A549 (cell line): ENCODE results near the gene DOCK1. TPM values are rescaled to one million over a fixed set of nuclear protein-coding genes. Genes with fewer than 3 reads are reported as not detected.

Experiments used
- ATAC-seq, 2 experiments: fragments of 200-7000 bp in 1 of 2; fragments of >200 bp in 1 of 2; cut with Nextera tagmentation in 1 of 2; cut with Tn5 transposase in 1 of 2; 3 replicates each; pipeline versions ENCODE4 v1.8.0 to v1.9.1; 2018 to 2020; ENCODE audit warnings: mild to moderate bottlenecking in 1 of 2, moderate library complexity in 1 of 2
- CTCF ChIA-PET: fragments of 300-600 bp; sonication (Branson Sonifier 250); formaldehyde crosslinking; extraction: SDS; loops from one replicate; lab custom pipeline; 2021; ENCODE audit warnings: antibody characterized with exemption, inconsistent platforms; lab: Yijun Ruan, JAX
- POLR2A ChIA-PET: fragments of 350-600 bp; formaldehyde crosslinking; extraction: SDS; loops from one replicate; lab custom pipeline; 2021; ENCODE audit warnings: antibody characterized with exemption, inconsistent platforms; lab: Yijun Ruan, JAX
- DNase-seq, 2 experiments: peaks; one replicate each; pipeline versions ENCODE4 v3.0.0 to v3.0.0-alpha.2; 2011 to 2016; ENCODE audit warnings: low read depth in 1 of 2, low spot score in 1 of 2
- FAIRE-seq: peaks from 2 replicates; lab custom pipeline; 2011; peaks lifted over from hg19 to GRCh38; lab: Jason Lieb, UNC
- H3K27ac ChIP-seq, 2 experiments: fragments of >200 bp; sonication (Bioruptor Twin); formaldehyde crosslinking; 3 replicates each; pipeline ENCODE4 v1.5.1; 2016 to 2017
- H3K4me1 ChIP-seq: fragments of >200 bp; sonication (Bioruptor Twin); formaldehyde crosslinking; 3 replicates; pipeline ENCODE4 v1.6.1; 2016
- H3K4me2 ChIP-seq: fragments of >200 bp; sonication (Bioruptor Twin); formaldehyde crosslinking; 3 replicates; pipeline ENCODE4 v1.6.1; 2016
- H3K4me3 ChIP-seq: fragments of >200 bp; sonication (Bioruptor Twin); formaldehyde crosslinking; 3 replicates; pipeline ENCODE4 v1.5.1; 2016
- H3K9me3 ChIP-seq: fragments of >200 bp; sonication (Bioruptor Twin); formaldehyde crosslinking; 3 replicates; pipeline ENCODE4 v1.6.1; 2016
- CBX2 ChIP-seq: fragments of 200-600 bp; sonication (generic); IDR thresholded peaks from 2 replicates; pipeline ENCODE4 v1.6.1; 2016; ENCODE audit warnings: low read depth, mild to moderate bottlenecking, borderline replicate concordance
- CBX8 ChIP-seq: fragments of 200-600 bp; sonication (generic); IDR thresholded peaks from 2 replicates; pipeline ENCODE4 v1.6.1; 2016
- CHD4 ChIP-seq: fragments of 200-600 bp; sonication (generic); IDR thresholded peaks from 2 replicates; pipeline ENCODE4 v1.6.1; 2016; ENCODE audit warnings: antibody characterized with exemption, mild to moderate bottlenecking, borderline replicate concordance
- CTCF ChIP-seq: fragments of >200 bp; sonication (Bioruptor Twin); formaldehyde crosslinking; IDR thresholded peaks from 3 replicates; pipeline ENCODE4 v1.5.1; 2016
- EHMT2 ChIP-seq: fragments of 200-600 bp; sonication (generic); IDR thresholded peaks from 2 replicates; pipeline ENCODE4 v1.6.1; 2016; ENCODE audit warnings: antibody characterized with exemption, low read depth, mild to moderate bottlenecking, moderate library complexity
- ELK1 ChIP-seq: fragments of 150-350 bp; IDR thresholded peaks from 2 replicates; pipeline ENCODE4 v1.6.1; 2014; ENCODE audit warnings: low read depth, mild to moderate bottlenecking, low read length
- EP300 ChIP-seq, 2 experiments: fragments of >200 bp; sonication (Bioruptor Twin); formaldehyde crosslinking; IDR thresholded peaks; 2 replicates in 1 of 2; 3 replicates in 1 of 2; pipeline ENCODE4 v1.6.1; 2016 to 2017
- GATA3 ChIP-seq: IDR thresholded peaks from 2 replicates; pipeline ENCODE4 v1.6.1; 2012; ENCODE audit warnings: borderline replicate concordance
- HOXA7 ChIP-seq: fragments of 250-450 bp; sonication (Bioruptor Pico); IDR thresholded peaks from 2 replicates; pipeline ENCODE4 v1.5.0; 2020; ENCODE audit warnings: mild to moderate bottlenecking, moderate library complexity
- JUN ChIP-seq, 2 experiments: fragments of >200 bp; sonication (Bioruptor Twin); formaldehyde crosslinking; IDR thresholded peaks; 2 replicates in 1 of 2; 3 replicates in 1 of 2; pipeline ENCODE4 v1.6.1; 2016 to 2017
- KDM5A ChIP-seq: fragments of 200-600 bp; sonication (generic); IDR thresholded peaks from 2 replicates; pipeline ENCODE4 v1.6.1; 2016; ENCODE audit warnings: antibody characterized with exemption, mild to moderate bottlenecking
- MYC ChIP-seq: IDR thresholded peaks from 2 replicates; pipeline ENCODE4 v1.6.1; 2012; ENCODE audit warnings: mild to moderate bottlenecking, inconsistent platforms, low read length, improper control_type of control experiment, borderline replicate concordance
- PHF8 ChIP-seq: fragments of 200-600 bp; sonication (generic); IDR thresholded peaks from 2 replicates; pipeline ENCODE4 v1.6.1; 2016; ENCODE audit warnings: low read depth, mild to moderate bottlenecking, antibody characterized with exemption, moderate library complexity, borderline replicate concordance
- POLR2AphosphoS2 ChIP-seq: conservative IDR thresholded peaks from 2 replicates; pipeline ENCODE4 v1.6.1; 2012; ENCODE audit warnings: low read length, improper control_type of control experiment, inconsistent platforms
- RAD21 ChIP-seq, 2 experiments: fragments of >200 bp in 1 of 2; sonication (Bioruptor Twin) in 1 of 2; formaldehyde crosslinking in 1 of 2; IDR thresholded peaks in 1 of 2; conservative IDR thresholded peaks in 1 of 2; 2 replicates in 1 of 2; 3 replicates in 1 of 2; pipeline ENCODE4 v1.6.1; 2012 to 2018; ENCODE audit warnings: inconsistent platforms in 1 of 2
- RARB ChIP-seq: fragments of 250-450 bp; sonication (Bioruptor Pico); IDR thresholded peaks from 2 replicates; pipeline ENCODE4 v1.8.0; 2021; ENCODE audit warnings: mild to moderate bottlenecking, moderate library complexity
- RFX5 ChIP-seq: fragments of 450-650 bp; IDR thresholded peaks from 2 replicates; pipeline ENCODE4 v1.7.1; 2014; ENCODE audit warnings: antibody characterized with exemption, mild to moderate bottlenecking, moderate library complexity
- RNF2 ChIP-seq: fragments of 200-600 bp; sonication (generic); IDR thresholded peaks from 2 replicates; pipeline ENCODE4 v1.6.1; 2016; ENCODE audit warnings: low read depth, mild to moderate bottlenecking, antibody characterized with exemption, moderate library complexity, borderline replicate concordance
- SREBF2 ChIP-seq: fragments of 450-650 bp; IDR thresholded peaks from 2 replicates; pipeline ENCODE4 v1.6.1; 2014; ENCODE audit warnings: mild to moderate bottlenecking, moderate library complexity
- ZC3H11A ChIP-seq: fragments of 450-650 bp; IDR thresholded peaks from 2 replicates; pipeline ENCODE4 v1.6.1; 2014; ENCODE audit warnings: antibody characterized with exemption, mild to moderate bottlenecking
- WGBS: methylation state at CpG from one replicate; pipeline ENCODE4 v1.1.6; 2017; ENCODE audit errors: missing lambda C conversion rate; 5-methylcytosine and 5-hydroxymethylcytosine counted together
- polyA plus RNA-seq, 4 experiments: library from polyadenylated mRNA; depleted of rRNA in 3 of 4; stranded (reverse); fragments of >200 nt; fragmentation: RNase III in 1 of 4; extraction: RNeasy Plus Mini Kit Qiagen cat#74134 plus additional on column Dnase treatment in 1 of 4; gene quantifications; 2 replicates in 3 of 4; 3 replicates in 1 of 4; pipeline ENCODE4 v1.2.3, GENCODE V29; 2011 to 2017
- TF ChIP-seq, protein P1 (sequence below): IDR thresholded peaks from 2 replicates; pipeline ENCODE4 v1.6.1; 2012
- TF ChIP-seq, protein P2 (sequence below): fragments of 250-450 bp; sonication (Bioruptor Pico); IDR thresholded peaks from 2 replicates; pipeline ENCODE4 v1.5.0; 2020; ENCODE audit warnings: low read depth, mild to moderate bottlenecking, moderate library complexity
- TF ChIP-seq, protein P3 (sequence below): fragments of 200-600 bp; sonication (generic); IDR thresholded peaks from 2 replicates; pipeline ENCODE4 v1.6.1; 2016; ENCODE audit warnings: antibody characterized with exemption, mild to moderate bottlenecking, moderate library complexity

The DOCK1 gene
- polyA plus RNA-seq, 2 of the 4 experiments (the other 2 are of a cell fraction), result 22.6 to 28.2 TPM

- no peak overlapping the region for H3K27ac ChIP-seq
- no peak for TF ChIP-seq EHMT2
- TF ChIP-seq KDM5A, result no peak
- ATAC-seq, result no peak
- CTCF ChIA-PET, result interaction anchor here (1.9 kb wide), 1 partner anchor 27 kb away, joined by 6 read pairs; no protein-coding TSS in a partner anchor
- no peaks in the 10 kb centered on the region for H3K9me3 ChIP-seq
- WGBS, result 98% methylated on average over 11 of the region's 11 CpGs
- no peak overlapping the region for H3K4me2 ChIP-seq
- POLR2A ChIA-PET, result no interaction called here
- no peak overlapping the region for H3K4me3 ChIP-seq
- FAIRE-seq, result no peak
- no peak for DNase-seq
- H3K4me1 ChIP-seq, result no peaks in the 10 kb centered on the region
Measured at GRCh38 chr10:127006453-127006852, 101.2 kb downstream of the DOCK1 start.

DNA sequence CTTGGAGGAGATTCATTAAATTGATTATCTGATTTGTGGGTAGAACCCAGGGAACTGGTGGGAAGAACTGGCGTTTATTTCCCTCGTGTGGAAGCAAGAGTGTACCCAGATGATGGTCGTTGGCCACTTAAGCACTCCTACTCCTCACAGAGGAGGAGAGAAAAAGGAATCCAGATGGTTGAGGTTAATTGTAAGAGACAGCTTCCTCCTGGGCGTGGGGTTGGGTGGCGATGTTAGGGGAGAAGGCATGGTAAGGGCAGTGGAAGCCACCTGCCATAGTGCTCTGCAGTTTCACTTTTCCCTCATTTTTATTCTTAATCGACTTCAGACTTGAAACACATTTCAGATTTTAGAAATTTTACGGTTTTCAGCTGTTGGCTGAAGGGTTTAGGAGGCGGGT lies 104.1 kb downstream of the DOCK1 start:
- no peak for ATAC-seq
- Histone ChIP-seq H3K9me3 (no peaks in the 10 kb centered on the region), H3K4me2 (no peak overlapping the region), H3K4me1 (no peaks in the 10 kb centered on the region), H3K27ac (no peak overlapping the region), H3K4me3 (no peak overlapping the region)
- no peak for TF ChIP-seq MYC
- ChIA-PET POLR2A (no interaction called here), CTCF (interaction anchor here (0.8 kb wide), 1 partner anchor 11 kb away, joined by 3 read pairs; no protein-coding TSS in a partner anchor)
- no peak for DNase-seq
- FAIRE-seq, result no peak
- WGBS, result 93% methylated on average over 8 of the region's 8 CpGs

DNA sequence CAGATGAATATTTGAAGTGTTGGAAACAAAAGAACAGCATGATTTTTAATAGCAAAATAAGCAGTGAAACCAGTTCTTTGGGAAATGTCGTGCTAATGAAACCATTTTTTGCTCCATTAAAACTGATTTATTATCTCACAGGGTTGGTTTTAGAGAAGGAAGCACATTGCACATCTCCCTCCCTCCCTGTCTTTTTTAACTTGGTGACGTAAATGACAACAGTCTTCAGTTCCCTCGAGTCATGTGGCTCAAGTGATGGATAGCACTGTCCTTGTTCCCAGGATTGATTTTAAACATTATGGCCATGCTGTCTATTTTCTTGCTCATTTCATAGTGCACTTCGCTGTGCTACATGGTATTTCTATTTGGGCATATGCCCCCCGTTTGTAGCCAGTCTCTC lies 105.9 kb downstream of the DOCK1 start:
- TF ChIP-seq HOXA7 (CRISPR knock-in tag), result no peak
- TF ChIP-seq CBX8, result no peak
- no peak for TF ChIP-seq RNF2
- no peak for ATAC-seq
- H3K9me3 ChIP-seq, result no peaks in the 10 kb centered on the region
- H3K4me2 ChIP-seq, result no peak overlapping the region
- DNase-seq, result no peak
- POLR2A ChIA-PET, result no interaction called here
- FAIRE-seq, result no peak
- no peak overlapping the region for H3K4me3 ChIP-seq
- H3K27ac ChIP-seq, result no peak overlapping the region
- WGBS, result 72% methylated on average over 5 of the region's 5 CpGs
- CTCF ChIA-PET, result no interaction called here
- no peaks in the 10 kb centered on the region for H3K4me1 ChIP-seq

DNA sequence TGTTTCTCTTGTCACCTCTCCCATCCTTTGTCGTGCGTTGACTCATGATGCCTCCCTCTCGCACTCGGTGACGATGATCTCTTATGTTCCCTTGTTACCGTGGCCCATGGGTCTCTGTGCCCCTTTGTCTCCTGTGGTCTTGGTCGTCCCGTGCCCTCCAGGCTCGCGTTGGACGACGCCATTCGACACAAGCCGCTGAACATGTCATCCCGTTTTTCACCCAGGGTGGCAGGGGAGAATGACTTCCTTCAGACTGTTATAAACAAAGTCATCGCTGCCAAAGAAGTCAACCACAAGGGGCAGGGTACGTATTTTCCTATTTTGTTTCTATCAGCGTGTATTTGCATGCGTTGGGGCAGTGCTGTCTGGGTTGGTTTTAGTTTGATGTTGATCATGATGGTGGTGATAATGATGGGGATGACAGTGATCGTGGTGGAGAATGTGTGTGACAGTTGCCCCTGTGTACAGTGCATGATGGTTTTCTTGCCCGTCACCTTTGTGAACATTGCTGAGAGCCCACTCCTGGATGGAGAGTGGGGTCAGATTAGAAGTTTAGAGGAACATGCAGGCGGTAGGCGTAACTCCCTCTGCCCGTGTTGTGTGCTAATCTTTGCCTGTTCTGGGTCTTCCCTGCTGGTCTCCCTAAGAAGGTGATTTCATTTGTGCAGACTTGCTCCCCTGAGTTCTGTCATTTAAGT lies 107.0 kb downstream of the DOCK1 start:
- no peaks in the 10 kb centered on the region for H3K4me1 ChIP-seq
- no peak overlapping the region for H3K27ac ChIP-seq
- TF ChIP-seq POLR2AphosphoS2, result no peak
- no peak for TF ChIP-seq EP300 (IDR thresholded peaks at IDR 0.05)
- TF ChIP-seq JUN (IDR thresholded peaks at IDR 0.05), result no peak
- TF ChIP-seq ELK1, result no peak
- TF ChIP-seq CHD4, result no peak
- TF ChIP-seq RAD21 (conservative IDR thresholded peaks at IDR 0.05 in 1 of 2, IDR thresholded peaks at IDR 0.05 in 1 of 2), result no peak
- TF ChIP-seq CTCF, result no peak
- TF ChIP-seq SREBF2, result no peak
- no peak for TF ChIP-seq RARB
- no peak for TF ChIP-seq PHF8
- TF ChIP-seq, protein P1, sequence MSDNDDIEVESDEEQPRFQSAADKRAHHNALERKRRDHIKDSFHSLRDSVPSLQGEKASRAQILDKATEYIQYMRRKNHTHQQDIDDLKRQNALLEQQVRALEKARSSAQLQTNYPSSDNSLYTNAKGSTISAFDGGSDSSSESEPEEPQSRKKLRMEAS, result no peak
- no peak for TF ChIP-seq CBX2
- no peak for TF ChIP-seq RFX5
- no peak for TF ChIP-seq ZC3H11A
- TF ChIP-seq, protein P2, sequence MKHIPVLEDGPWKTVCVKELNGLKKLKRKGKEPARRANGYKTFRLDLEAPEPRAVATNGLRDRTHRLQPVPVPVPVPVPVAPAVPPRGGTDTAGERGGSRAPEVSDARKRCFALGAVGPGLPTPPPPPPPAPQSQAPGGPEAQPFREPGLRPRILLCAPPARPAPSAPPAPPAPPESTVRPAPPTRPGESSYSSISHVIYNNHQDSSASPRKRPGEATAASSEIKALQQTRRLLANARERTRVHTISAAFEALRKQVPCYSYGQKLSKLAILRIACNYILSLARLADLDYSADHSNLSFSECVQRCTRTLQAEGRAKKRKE (CRISPR knock-in tag), result no peak
- no peak for TF ChIP-seq GATA3
- TF ChIP-seq, protein P3, sequence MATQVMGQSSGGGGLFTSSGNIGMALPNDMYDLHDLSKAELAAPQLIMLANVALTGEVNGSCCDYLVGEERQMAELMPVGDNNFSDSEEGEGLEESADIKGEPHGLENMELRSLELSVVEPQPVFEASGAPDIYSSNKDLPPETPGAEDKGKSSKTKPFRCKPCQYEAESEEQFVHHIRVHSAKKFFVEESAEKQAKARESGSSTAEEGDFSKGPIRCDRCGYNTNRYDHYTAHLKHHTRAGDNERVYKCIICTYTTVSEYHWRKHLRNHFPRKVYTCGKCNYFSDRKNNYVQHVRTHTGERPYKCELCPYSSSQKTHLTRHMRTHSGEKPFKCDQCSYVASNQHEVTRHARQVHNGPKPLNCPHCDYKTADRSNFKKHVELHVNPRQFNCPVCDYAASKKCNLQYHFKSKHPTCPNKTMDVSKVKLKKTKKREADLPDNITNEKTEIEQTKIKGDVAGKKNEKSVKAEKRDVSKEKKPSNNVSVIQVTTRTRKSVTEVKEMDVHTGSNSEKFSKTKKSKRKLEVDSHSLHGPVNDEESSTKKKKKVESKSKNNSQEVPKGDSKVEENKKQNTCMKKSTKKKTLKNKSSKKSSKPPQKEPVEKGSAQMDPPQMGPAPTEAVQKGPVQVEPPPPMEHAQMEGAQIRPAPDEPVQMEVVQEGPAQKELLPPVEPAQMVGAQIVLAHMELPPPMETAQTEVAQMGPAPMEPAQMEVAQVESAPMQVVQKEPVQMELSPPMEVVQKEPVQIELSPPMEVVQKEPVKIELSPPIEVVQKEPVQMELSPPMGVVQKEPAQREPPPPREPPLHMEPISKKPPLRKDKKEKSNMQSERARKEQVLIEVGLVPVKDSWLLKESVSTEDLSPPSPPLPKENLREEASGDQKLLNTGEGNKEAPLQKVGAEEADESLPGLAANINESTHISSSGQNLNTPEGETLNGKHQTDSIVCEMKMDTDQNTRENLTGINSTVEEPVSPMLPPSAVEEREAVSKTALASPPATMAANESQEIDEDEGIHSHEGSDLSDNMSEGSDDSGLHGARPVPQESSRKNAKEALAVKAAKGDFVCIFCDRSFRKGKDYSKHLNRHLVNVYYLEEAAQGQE, result no peak
- WGBS, result 95% methylated on average over 24 of the region's 24 CpGs
- ChIA-PET CTCF (no interaction called here), POLR2A (no interaction called here)
- ATAC-seq, result no peak
- no peaks in the 10 kb centered on the region for H3K9me3 ChIP-seq
- no peak overlapping the region for H3K4me3 ChIP-seq
- FAIRE-seq, result no peak
- H3K4me2 ChIP-seq, result no peak overlapping the region
- no peak for DNase-seq
